ENCODE measurements around the gene GCGR.

GCGR gene

DNA sequence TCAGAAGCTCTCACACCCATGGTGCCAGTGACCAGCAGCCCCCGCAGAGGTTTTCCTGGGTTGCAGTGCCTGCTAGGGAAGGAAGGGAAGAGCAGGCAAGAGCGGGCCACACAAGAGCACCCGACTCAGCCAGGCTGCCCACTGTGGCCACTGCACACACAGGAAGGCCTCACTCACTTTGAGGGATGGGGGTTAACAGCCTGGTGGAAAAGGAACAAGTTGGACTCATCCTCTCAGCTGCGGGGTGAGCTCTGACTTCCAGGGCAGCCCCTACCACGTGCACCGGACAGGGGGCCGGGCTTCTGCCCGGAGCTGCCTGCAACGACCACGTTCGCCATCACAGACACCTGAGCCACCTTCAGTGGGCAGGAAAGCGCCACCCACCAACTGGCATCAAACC is 48.3 kb downstream of the GCGR start:
- DNase-seq: no peak

GRCh38 chr17:81854974-81855774 is 51.2 kb downstream of the GCGR start:
- DNase-seq: no peak

GRCh38 chr17:81858170-81858966 is 54.4 kb downstream of the GCGR start:
- no peak for DNase-seq

GRCh38 chr17:81858967-81859905 is 55.3 kb downstream of the GCGR start:
- DNase-seq: no peak

- DNase-seq: no peak
These were observed 56.2 kb downstream of the GCGR start, which contains the start of gene P4HB for GRCh38 chr17:81859906-81860755. Gene P4HB (minus strand): TSS chr17:81860535. CDS start chr17:81860471, 64 bp downstream.

- peak; percentile 96 for DNase-seq
These were observed 57.0 kb downstream of the GCGR start for GRCh38 chr17:81860756-81861568.

- no peak for DNase-seq
These were observed 59.2 kb downstream of the GCGR start for GRCh38 chr17:81863123-81863675.

All from NCI-H2029 treated with DMSO at 0.1 percent for 48 hours (cell line).